Upper lobe of left lung (tissue), 4 donors: Measurements from ENCODE around the gene NEURL2.

Experiments used
- CTCF ChIP-seq, 6 experiments: fragments of 450-650 bp in 4 of 6; fragments of 200-600 bp in 2 of 6; sonication (generic) in 2 of 6; IDR thresholded peaks; one replicate each; pipeline ENCODE4 v1.5.1; 2016 to 2019; ENCODE audit warnings: antibody characterized with exemption in 6 of 6
- POLR2A ChIP-seq, 4 donors: fragments of 450-650 bp; IDR thresholded peaks; one replicate each; pipeline ENCODE4 v1.5.1; 2016 to 2017; ENCODE audit warnings: antibody characterized with exemption in 4 of 4, mild to moderate bottlenecking in 2 of 4

- TF ChIP-seq CTCF (IDR thresholded peaks at IDR 0.05) (no peak), POLR2A (IDR thresholded peaks at IDR 0.05) (no peak)
Measured at GRCh38 chr20:45867136-45867818, 23.7 kb downstream of the NEURL2 start.
